ENCODE measurements around the gene PRAME. TPM values are rescaled to one million over a fixed set of nuclear protein-coding genes. Genes with fewer than 3 reads are reported as not detected.

Gene PRAME
- total and polyA plus RNA-seq, 7 experiments from 2014 or later: not detected

DNA sequence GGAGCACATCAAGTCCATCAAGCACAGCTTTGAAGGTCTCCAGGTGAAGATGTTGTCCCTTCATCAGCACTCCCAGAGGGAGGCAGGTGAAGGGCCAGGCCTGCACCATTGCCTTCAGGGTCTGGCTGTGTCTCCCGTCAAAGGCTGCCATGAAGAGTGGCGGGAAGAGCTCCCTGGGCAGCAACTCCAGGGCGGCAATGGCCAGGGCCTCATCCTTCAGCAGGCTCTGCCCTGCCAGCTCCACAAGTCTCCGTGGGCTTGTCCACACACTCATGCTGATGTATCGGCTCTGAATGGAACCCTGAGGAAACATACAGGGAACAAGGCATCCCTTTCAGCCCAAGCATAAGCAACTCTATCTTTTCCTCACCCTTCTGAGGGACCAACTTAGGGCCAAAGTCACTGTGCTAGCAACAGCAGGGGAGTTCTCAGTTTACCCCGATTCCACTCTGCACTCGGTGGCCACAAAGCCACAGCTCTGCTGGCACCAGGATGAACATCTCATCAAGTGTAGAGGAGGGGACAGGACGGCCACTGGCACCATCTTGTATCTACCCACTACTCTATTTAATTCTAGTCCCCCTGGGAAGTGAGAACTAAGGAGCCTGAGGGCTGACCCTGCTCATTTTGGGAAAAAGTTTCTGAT is 8.2 kb downstream of the PRAME start:
- H3K4me3 Mint-ChIP-seq: no peak overlapping the region
- CTCF ChIA-PET: no interaction called here
- H3K4me1 ChIP-seq (ENCODE audit: control insufficient read depth in 2 of 2, insufficient read depth in 2 of 2, low read length in 2 of 2): no peaks in the 10 kb centered on the region
- no peaks in the 10 kb centered on the region for H3K4me1 Mint-ChIP-seq
- H3K27me3 Mint-ChIP-seq: peaks cover 0 to 5% (median 0%) of the 10 kb centered on the region in 5 donors
- H3K4me3 ChIP-seq (ENCODE audit: low read length): no peak overlapping the region
- H3K27ac ChIP-seq (ENCODE audit: low read depth, low read length): no peak overlapping the region
- H3K27me3 ChIP-seq (ENCODE audit: control insufficient read depth in 2 of 2, insufficient read depth in 2 of 2, low read length in 2 of 2): no peaks in the 10 kb centered on the region
- POLR2A ChIA-PET: no interaction called here
- H3K9me3 Mint-ChIP-seq: no peaks in the 10 kb centered on the region
- no peaks in the 10 kb centered on the region for H3K36me3 ChIP-seq (ENCODE audit: control insufficient read depth in 2 of 3, insufficient read depth in 3 of 3, low read length in 3 of 3)
- no peak overlapping the region for H3K27ac Mint-ChIP-seq
- no peak for DNase-seq
- H3K9me3 ChIP-seq (ENCODE audit: control insufficient read depth in 2 of 3, low read length in 3 of 3): no peaks in the 10 kb centered on the region
- intact Hi-C loops (cut with micrococcal nuclease): no loop called here
- no peak for ATAC-seq
- H3K36me3 Mint-ChIP-seq: no peaks in the 10 kb centered on the region

DNA sequence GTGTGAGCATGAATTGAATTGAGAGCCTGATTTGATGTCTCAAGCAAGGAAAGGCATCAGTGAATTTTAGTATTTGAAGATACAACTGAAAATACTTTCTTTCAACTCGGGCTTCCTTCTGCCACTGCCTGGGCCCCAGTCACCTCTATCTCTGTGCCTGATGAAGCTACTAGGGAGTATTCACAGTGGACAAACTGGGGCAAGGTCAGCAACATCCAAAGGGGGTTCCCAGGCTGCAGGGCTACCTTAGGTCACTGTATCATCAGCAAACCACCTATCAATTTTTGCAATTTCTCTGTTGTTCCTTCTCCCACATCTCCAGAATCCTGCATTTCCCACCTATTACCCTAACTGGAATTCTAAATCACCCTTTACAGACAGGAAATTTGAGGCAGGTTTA is 10.2 kb downstream of the PRAME start:
- H3K4me1 Mint-ChIP-seq: no peaks in the 10 kb centered on the region
- no peaks in the 10 kb centered on the region for H3K36me3 Mint-ChIP-seq
- Histone ChIP-seq H3K4me1 (ENCODE audit: control insufficient read depth in 2 of 2, insufficient read depth in 2 of 2, low read length in 2 of 2) (no peaks in the 10 kb centered on the region), H3K9me3 (ENCODE audit: control insufficient read depth in 2 of 3, low read length in 3 of 3) (no peaks in the 10 kb centered on the region), H3K36me3 (ENCODE audit: control insufficient read depth in 2 of 3, insufficient read depth in 3 of 3, low read length in 3 of 3) (no peaks in the 10 kb centered on the region), H3K27me3 (ENCODE audit: control insufficient read depth in 2 of 2, insufficient read depth in 2 of 2, low read length in 2 of 2) (no peaks in the 10 kb centered on the region), H3K4me3 (ENCODE audit: low read length) (no peak overlapping the region), H3K27ac (ENCODE audit: low read depth, low read length) (no peak overlapping the region)
- POLR2A ChIA-PET: no interaction called here
- H3K9me3 Mint-ChIP-seq: no peaks in the 10 kb centered on the region
- CTCF ChIA-PET: no interaction called here
- no peak for DNase-seq
- no peak for ATAC-seq
- H3K4me3 Mint-ChIP-seq: no peak overlapping the region
- no peak overlapping the region for H3K27ac Mint-ChIP-seq
- peaks cover 0 to 5% (median 0%) of the 10 kb centered on the region in 5 donors for H3K27me3 Mint-ChIP-seq
- intact Hi-C loops (cut with micrococcal nuclease): no loop called here

DNA sequence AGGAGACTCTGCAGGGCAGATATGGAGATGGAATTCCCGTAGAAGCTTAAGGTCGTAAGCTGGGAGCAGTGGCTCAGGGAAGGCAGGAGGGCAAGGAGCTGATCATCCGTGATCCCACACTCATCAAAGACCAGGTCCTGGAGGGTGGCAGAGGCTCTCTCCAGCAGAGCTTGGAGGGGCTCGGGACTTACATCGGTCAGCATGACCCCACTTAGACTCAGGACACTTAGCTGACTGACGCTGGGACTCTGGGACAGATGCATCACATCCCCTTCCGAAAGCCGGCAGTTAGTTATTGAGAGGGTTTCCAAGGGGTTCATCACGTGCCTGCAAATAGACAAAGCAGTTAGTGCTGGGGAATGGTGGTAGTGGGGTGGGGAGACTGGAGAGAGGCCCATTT is 10.7 kb downstream of the PRAME start:
- no peak overlapping the region for H3K27ac Mint-ChIP-seq
- Histone ChIP-seq H3K27me3 (ENCODE audit: control insufficient read depth in 2 of 2, insufficient read depth in 2 of 2, low read length in 2 of 2) (no peaks in the 10 kb centered on the region), H3K4me1 (ENCODE audit: control insufficient read depth in 2 of 2, insufficient read depth in 2 of 2, low read length in 2 of 2) (no peaks in the 10 kb centered on the region), H3K9me3 (ENCODE audit: control insufficient read depth in 2 of 3, low read length in 3 of 3) (no peaks in the 10 kb centered on the region), H3K4me3 (ENCODE audit: low read length) (no peak overlapping the region), H3K27ac (ENCODE audit: low read depth, low read length) (no peak overlapping the region), H3K36me3 (ENCODE audit: control insufficient read depth in 2 of 3, insufficient read depth in 3 of 3, low read length in 3 of 3) (no peaks in the 10 kb centered on the region)
- POLR2A ChIA-PET: no interaction called here
- intact Hi-C loops (cut with micrococcal nuclease): no loop called here
- no peaks in the 10 kb centered on the region for H3K4me1 Mint-ChIP-seq
- H3K4me3 Mint-ChIP-seq: no peak overlapping the region
- CTCF ChIA-PET: no interaction called here
- peaks cover 0 to 5% (median 0%) of the 10 kb centered on the region in 5 donors for H3K27me3 Mint-ChIP-seq
- no peak for ATAC-seq
- H3K9me3 Mint-ChIP-seq: no peaks in the 10 kb centered on the region
- no peaks in the 10 kb centered on the region for H3K36me3 Mint-ChIP-seq
- DNase-seq: no peak

DNA sequence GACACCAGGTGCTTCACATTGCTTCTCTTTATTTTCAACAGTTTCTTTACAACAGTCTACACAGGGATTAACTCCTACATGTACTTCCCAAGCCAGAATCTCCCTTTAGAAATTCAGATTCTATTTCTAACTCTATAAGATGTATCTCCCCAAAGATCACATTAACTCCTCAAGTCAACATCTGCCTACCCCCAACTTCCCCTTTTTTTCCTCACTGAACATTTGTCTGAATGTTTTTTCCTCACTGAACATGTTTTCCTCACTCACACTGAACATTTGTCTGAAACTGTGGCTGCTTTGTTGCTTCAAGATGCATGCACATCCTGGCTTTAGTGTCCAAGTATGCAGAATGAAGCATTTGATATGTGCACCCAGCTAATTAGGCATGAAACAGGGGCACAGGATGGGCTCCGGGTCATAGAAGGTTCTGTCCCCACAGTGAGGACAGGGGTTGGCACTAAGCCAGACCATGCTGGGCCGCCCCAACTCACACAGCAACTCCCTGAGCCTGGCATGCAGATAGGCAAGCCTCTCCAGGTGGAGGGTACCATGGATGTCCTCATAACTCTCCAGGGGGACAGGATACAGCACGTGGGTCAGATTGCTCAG is 11.3 kb downstream of the PRAME start:
- no peak for DNase-seq
- Mint-ChIP-seq H3K27me3 (peaks cover 0 to 5% (median 0%) of the 10 kb centered on the region in 5 donors), H3K4me3 (no peak overlapping the region), H3K9me3 (no peaks in the 10 kb centered on the region), H3K27ac (no peak overlapping the region), H3K4me1 (no peaks in the 10 kb centered on the region), H3K36me3 (no peaks in the 10 kb centered on the region)
- H3K4me1 ChIP-seq (ENCODE audit: control insufficient read depth in 2 of 2, insufficient read depth in 2 of 2, low read length in 2 of 2): no peaks in the 10 kb centered on the region
- no peak for ATAC-seq
- H3K36me3 ChIP-seq (ENCODE audit: control insufficient read depth in 2 of 3, insufficient read depth in 3 of 3, low read length in 3 of 3): no peaks in the 10 kb centered on the region
- CTCF ChIA-PET: no interaction called here
- no peak overlapping the region for H3K4me3 ChIP-seq (ENCODE audit: low read length)
- H3K9me3 ChIP-seq (ENCODE audit: control insufficient read depth in 2 of 3, low read length in 3 of 3): no peaks in the 10 kb centered on the region
- no peaks in the 10 kb centered on the region for H3K27me3 ChIP-seq (ENCODE audit: control insufficient read depth in 2 of 2, insufficient read depth in 2 of 2, low read length in 2 of 2)
- intact Hi-C loops (cut with micrococcal nuclease): no loop called here
- POLR2A ChIA-PET: no interaction called here
- no peak overlapping the region for H3K27ac ChIP-seq (ENCODE audit: low read depth, low read length)

DNA sequence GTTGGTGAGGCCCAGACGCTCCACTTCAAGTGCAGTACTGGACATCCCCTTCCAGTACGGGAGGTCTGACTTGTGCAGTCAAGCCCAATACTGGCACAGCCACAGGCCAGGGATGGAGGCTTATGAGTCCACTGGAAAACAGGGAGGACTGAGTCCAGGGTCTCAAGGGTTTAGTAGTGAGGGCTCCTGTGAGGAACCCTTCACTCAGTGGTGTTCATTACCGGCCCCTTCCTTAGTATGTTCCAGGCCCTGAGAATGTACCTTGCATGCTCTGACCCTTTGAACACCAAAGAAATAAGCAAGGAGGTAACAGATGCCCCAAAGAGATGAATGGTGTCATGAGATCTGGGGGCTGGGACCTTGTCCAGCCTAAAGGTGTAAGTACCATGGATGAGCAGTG is 11.8 kb downstream of the PRAME start:
- DNase-seq (no peak), ATAC-seq (no peak)
- Histone ChIP-seq H3K27ac (ENCODE audit: low read depth, low read length) (no peak overlapping the region), H3K27me3 (ENCODE audit: control insufficient read depth in 2 of 2, insufficient read depth in 2 of 2, low read length in 2 of 2) (no peaks in the 10 kb centered on the region), H3K4me3 (ENCODE audit: low read length) (no peak overlapping the region), H3K36me3 (ENCODE audit: control insufficient read depth in 2 of 3, insufficient read depth in 3 of 3, low read length in 3 of 3) (no peaks in the 10 kb centered on the region), H3K9me3 (ENCODE audit: control insufficient read depth in 2 of 3, low read length in 3 of 3) (no peaks in the 10 kb centered on the region), H3K4me1 (ENCODE audit: control insufficient read depth in 2 of 2, insufficient read depth in 2 of 2, low read length in 2 of 2) (no peaks in the 10 kb centered on the region)
- no peaks in the 10 kb centered on the region for H3K9me3 Mint-ChIP-seq
- no peak overlapping the region for H3K27ac Mint-ChIP-seq
- H3K4me3 Mint-ChIP-seq: no peak overlapping the region
- H3K4me1 Mint-ChIP-seq: no peaks in the 10 kb centered on the region
- peaks cover 0 to 7% (median 0%) of the 10 kb centered on the region in 5 donors for H3K27me3 Mint-ChIP-seq
- ChIA-PET POLR2A (no interaction called here), CTCF (no interaction called here)
- intact Hi-C loops (cut with micrococcal nuclease): no loop called here
- H3K36me3 Mint-ChIP-seq: no peaks in the 10 kb centered on the region

DNA sequence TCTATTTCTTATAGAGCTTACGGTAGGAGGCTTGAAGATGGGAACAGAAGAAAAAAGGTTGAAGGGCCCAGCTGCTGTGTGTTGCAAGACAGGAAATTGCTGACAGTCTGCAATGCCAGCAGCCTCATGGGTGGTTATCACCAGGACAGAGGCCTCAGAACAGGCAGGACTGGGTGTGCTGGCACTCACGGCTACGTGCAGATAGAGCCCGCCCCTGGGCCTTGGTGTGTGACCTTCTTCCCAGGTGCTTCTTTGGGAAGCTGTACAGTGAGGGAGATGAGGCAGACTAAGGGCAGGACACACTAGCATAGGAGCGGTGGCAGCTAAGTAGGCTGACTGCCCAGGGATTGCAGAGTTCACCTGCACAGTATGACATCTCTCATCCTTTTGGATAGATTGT is 12.6 kb downstream of the PRAME start:
- Mint-ChIP-seq H3K9me3 (no peaks in the 10 kb centered on the region), H3K27me3 (peaks cover 0 to 8% (median 2%) of the 10 kb centered on the region in 5 donors), H3K4me1 (no peaks in the 10 kb centered on the region), H3K27ac (no peak overlapping the region), H3K36me3 (no peaks in the 10 kb centered on the region), H3K4me3 (no peak overlapping the region)
- ChIA-PET POLR2A (no interaction called here), CTCF (no interaction called here)
- H3K4me3 ChIP-seq (ENCODE audit: low read length): no peak overlapping the region
- H3K36me3 ChIP-seq (ENCODE audit: control insufficient read depth in 2 of 3, insufficient read depth in 3 of 3, low read length in 3 of 3): no peaks in the 10 kb centered on the region
- intact Hi-C loops (cut with micrococcal nuclease): no loop called here
- no peaks in the 10 kb centered on the region for H3K4me1 ChIP-seq (ENCODE audit: control insufficient read depth in 2 of 2, insufficient read depth in 2 of 2, low read length in 2 of 2)
- peaks cover 0 to 2% of the 10 kb centered on the region in 2 donors for H3K27me3 ChIP-seq (ENCODE audit: control insufficient read depth in 2 of 2, insufficient read depth in 2 of 2, low read length in 2 of 2)
- no peak for DNase-seq
- H3K27ac ChIP-seq (ENCODE audit: low read depth, low read length): no peak overlapping the region
- peak; percentile 16 for ATAC-seq
- no peaks in the 10 kb centered on the region for H3K9me3 ChIP-seq (ENCODE audit: control insufficient read depth in 2 of 3, low read length in 3 of 3)

DNA sequence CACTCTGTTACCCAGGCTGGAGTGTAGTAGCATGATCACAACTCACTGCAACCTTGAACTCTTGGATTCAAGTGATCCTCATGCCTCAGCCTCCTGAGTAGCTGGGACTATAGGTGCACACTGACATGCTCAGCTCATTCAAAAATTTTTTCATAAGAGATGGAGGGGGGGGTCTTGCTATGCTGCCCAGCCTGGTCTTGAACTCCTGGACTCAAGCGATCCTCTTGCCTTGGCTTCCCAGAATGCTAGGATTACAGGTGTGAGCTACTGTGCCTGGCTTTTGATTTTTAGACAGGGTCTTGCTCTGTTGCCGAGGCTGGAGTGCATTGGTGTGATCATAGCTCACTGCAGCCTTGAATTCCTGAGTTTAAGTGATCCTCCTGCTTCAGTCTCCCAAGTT is 14.0 kb downstream of the PRAME start:
- ATAC-seq (no peak), DNase-seq (no peak)
- no peak overlapping the region for H3K27ac Mint-ChIP-seq
- Histone ChIP-seq H3K27me3 (ENCODE audit: control insufficient read depth in 2 of 2, insufficient read depth in 2 of 2, low read length in 2 of 2) (peaks cover 0 to 2% of the 10 kb centered on the region in 2 donors), H3K27ac (ENCODE audit: low read depth, low read length) (no peak overlapping the region), H3K36me3 (ENCODE audit: control insufficient read depth in 2 of 3, insufficient read depth in 3 of 3, low read length in 3 of 3) (no peaks in the 10 kb centered on the region), H3K4me3 (ENCODE audit: low read length) (no peak overlapping the region), H3K9me3 (ENCODE audit: control insufficient read depth in 2 of 3, low read length in 3 of 3) (no peaks in the 10 kb centered on the region), H3K4me1 (ENCODE audit: control insufficient read depth in 2 of 2, insufficient read depth in 2 of 2, low read length in 2 of 2) (no peaks in the 10 kb centered on the region)
- no peak overlapping the region for H3K4me3 Mint-ChIP-seq
- CTCF ChIA-PET: interaction anchor here (1.1 kb wide), 1 partner anchor 32 kb away, joined by 3 read pairs; no protein-coding TSS in a partner anchor
- no peaks in the 10 kb centered on the region for H3K4me1 Mint-ChIP-seq
- intact Hi-C loops (cut with micrococcal nuclease): no loop called here
- POLR2A ChIA-PET: no interaction called here
- H3K9me3 Mint-ChIP-seq: no peaks in the 10 kb centered on the region
- H3K36me3 Mint-ChIP-seq: no peaks in the 10 kb centered on the region
- H3K27me3 Mint-ChIP-seq: peaks cover 0 to 8% (median 3%) of the 10 kb centered on the region in 5 donors
